ENCODE data around the gene TNNT1.

DNA sequence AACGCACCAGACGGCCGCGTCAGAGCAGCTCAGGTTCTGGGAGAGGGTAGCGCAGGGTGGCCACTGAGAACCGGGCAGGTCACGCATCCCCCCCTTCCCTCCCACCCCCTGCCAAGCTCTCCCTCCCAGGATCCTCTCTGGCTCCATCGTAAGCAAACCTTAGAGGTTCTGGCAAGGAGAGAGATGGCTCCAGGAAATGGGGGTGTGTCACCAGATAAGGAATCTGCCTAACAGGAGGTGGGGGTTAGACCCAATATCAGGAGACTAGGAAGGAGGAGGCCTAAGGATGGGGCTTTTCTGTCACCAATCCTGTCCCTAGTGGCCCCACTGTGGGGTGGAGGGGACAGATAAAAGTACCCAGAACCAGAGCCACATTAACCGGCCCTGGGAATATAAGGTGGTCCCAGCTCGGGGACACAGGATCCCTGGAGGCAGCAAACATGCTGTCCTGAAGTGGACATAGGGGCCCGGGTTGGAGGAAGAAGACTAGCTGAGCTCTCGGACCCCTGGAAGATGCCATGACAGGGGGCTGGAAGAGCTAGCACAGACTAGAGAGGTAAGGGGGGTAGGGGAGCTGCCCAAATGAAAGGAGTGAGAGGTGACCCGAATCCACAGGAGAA, 33.5 kb downstream of the TNNT1 start:
- TF ChIP-seq EP300 (IDR thresholded peaks at IDR 0.05; ENCODE audit: borderline replicate concordance in 1 of 2, low read depth in 1 of 2, low read length in 1 of 2) = no peak
- no peak for TF ChIP-seq POLR2AphosphoS5 (IDR thresholded peaks at IDR 0.05; ENCODE audit: low read depth, low read length)
- no peak for TF ChIP-seq JUND (IDR thresholded peaks at IDR 0.05)
- no peak for TF ChIP-seq TAF1 (IDR thresholded peaks at IDR 0.05; ENCODE audit: borderline replicate concordance, low read depth, low read length)
- TF ChIP-seq, protein P1, sequence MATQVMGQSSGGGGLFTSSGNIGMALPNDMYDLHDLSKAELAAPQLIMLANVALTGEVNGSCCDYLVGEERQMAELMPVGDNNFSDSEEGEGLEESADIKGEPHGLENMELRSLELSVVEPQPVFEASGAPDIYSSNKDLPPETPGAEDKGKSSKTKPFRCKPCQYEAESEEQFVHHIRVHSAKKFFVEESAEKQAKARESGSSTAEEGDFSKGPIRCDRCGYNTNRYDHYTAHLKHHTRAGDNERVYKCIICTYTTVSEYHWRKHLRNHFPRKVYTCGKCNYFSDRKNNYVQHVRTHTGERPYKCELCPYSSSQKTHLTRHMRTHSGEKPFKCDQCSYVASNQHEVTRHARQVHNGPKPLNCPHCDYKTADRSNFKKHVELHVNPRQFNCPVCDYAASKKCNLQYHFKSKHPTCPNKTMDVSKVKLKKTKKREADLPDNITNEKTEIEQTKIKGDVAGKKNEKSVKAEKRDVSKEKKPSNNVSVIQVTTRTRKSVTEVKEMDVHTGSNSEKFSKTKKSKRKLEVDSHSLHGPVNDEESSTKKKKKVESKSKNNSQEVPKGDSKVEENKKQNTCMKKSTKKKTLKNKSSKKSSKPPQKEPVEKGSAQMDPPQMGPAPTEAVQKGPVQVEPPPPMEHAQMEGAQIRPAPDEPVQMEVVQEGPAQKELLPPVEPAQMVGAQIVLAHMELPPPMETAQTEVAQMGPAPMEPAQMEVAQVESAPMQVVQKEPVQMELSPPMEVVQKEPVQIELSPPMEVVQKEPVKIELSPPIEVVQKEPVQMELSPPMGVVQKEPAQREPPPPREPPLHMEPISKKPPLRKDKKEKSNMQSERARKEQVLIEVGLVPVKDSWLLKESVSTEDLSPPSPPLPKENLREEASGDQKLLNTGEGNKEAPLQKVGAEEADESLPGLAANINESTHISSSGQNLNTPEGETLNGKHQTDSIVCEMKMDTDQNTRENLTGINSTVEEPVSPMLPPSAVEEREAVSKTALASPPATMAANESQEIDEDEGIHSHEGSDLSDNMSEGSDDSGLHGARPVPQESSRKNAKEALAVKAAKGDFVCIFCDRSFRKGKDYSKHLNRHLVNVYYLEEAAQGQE (IDR thresholded peaks at IDR 0.05; ENCODE audit: low read depth, low read length) = no peak
- TF ChIP-seq GATA2 (CRISPR knock-in tag; IDR thresholded peaks at IDR 0.05) = no peak
- TF ChIP-seq, protein P2, sequence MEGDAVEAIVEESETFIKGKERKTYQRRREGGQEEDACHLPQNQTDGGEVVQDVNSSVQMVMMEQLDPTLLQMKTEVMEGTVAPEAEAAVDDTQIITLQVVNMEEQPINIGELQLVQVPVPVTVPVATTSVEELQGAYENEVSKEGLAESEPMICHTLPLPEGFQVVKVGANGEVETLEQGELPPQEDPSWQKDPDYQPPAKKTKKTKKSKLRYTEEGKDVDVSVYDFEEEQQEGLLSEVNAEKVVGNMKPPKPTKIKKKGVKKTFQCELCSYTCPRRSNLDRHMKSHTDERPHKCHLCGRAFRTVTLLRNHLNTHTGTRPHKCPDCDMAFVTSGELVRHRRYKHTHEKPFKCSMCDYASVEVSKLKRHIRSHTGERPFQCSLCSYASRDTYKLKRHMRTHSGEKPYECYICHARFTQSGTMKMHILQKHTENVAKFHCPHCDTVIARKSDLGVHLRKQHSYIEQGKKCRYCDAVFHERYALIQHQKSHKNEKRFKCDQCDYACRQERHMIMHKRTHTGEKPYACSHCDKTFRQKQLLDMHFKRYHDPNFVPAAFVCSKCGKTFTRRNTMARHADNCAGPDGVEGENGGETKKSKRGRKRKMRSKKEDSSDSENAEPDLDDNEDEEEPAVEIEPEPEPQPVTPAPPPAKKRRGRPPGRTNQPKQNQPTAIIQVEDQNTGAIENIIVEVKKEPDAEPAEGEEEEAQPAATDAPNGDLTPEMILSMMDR (IDR thresholded peaks at IDR 0.05) = no peak
- TF ChIP-seq EZH2phosphoT487 (IDR thresholded peaks at IDR 0.05; ENCODE audit: borderline replicate concordance, low read depth) = no peak
